HEK293T (cell line): Measurements from ENCODE around the gene VPS45.
A peak's percentile ranks its signal among the peaks of the same experiment; 100 is the strongest.
"Not testable (repeated sequence)": the region's sequence is repeated elsewhere in the genome, so short reads cannot be mapped to it uniquely, and the experiment has no call there.

Source experiments
- CTCF ChIA-PET: fragments of 350-600 bp; formaldehyde crosslinking; extraction: SDS; loops from one replicate; lab custom pipeline; 2021; ENCODE audit warnings: antibody characterized with exemption, inconsistent platforms; lab: Yijun Ruan, JAX
- POLR2A ChIA-PET: fragments of 350-600 bp; formaldehyde crosslinking; extraction: SDS; loops from one replicate; lab custom pipeline; 2020; ENCODE audit warnings: antibody characterized with exemption, inconsistent platforms; lab: Yijun Ruan, JAX
- DNase-seq: peaks from one replicate; pipeline ENCODE4 v3.0.0; 2012; ENCODE audit warnings: mixed read lengths; ENCODE audit errors: extremely low spot score
- ARNT ChIP-seq: fragments of 450-650 bp; IDR thresholded peaks from 2 replicates; pipeline ENCODE4 v1.6.1; 2017; ENCODE audit warnings: mild to moderate bottlenecking
- BHLHE40 ChIP-seq: fragments of 450-650 bp; IDR thresholded peaks from 2 replicates; pipeline ENCODE4 v1.6.1; 2016; ENCODE audit warnings: mild to moderate bottlenecking, moderate library complexity, borderline replicate concordance
- CTBP1 ChIP-seq: fragments of 450-650 bp; IDR thresholded peaks from 2 replicates; pipeline ENCODE4 v1.6.1; 2016; ENCODE audit warnings: borderline replicate concordance
- ELF4 ChIP-seq: fragments of 450-650 bp; IDR thresholded peaks from 2 replicates; pipeline ENCODE4 v1.6.1; 2017; ENCODE audit warnings: antibody characterized with exemption
- FOXA1 ChIP-seq: fragments of 450-650 bp; IDR thresholded peaks from 2 replicates; pipeline ENCODE4 v1.6.1; 2016; ENCODE audit warnings: mild to moderate bottlenecking
- FOXK2 ChIP-seq: fragments of 450-650 bp; IDR thresholded peaks from 2 replicates; pipeline ENCODE4 v1.6.1; 2016; ENCODE audit warnings: mild to moderate bottlenecking
- FOXM1 ChIP-seq: fragments of 450-650 bp; IDR thresholded peaks from 2 replicates; pipeline ENCODE4 v1.6.1; 2017; ENCODE audit warnings: mild to moderate bottlenecking, borderline replicate concordance
- HDGF ChIP-seq: fragments of 450-650 bp; IDR thresholded peaks from 2 replicates; pipeline ENCODE4 v1.6.1; 2017; ENCODE audit warnings: antibody characterized with exemption, borderline replicate concordance
- L3MBTL2 ChIP-seq: fragments of 450-650 bp; conservative IDR thresholded peaks from 2 replicates; pipeline ENCODE4 v1.6.1; 2016; ENCODE audit warnings: mild to moderate bottlenecking
- LEF1 ChIP-seq: fragments of 450-650 bp; IDR thresholded peaks from 2 replicates; pipeline ENCODE4 v1.6.1; 2017; ENCODE audit warnings: mild to moderate bottlenecking, borderline replicate concordance
- NFRKB ChIP-seq: fragments of 450-650 bp; IDR thresholded peaks from 2 replicates; pipeline ENCODE4 v1.6.1; 2016; ENCODE audit warnings: mild to moderate bottlenecking, moderate library complexity
- PKNOX1 ChIP-seq: fragments of 450-650 bp; IDR thresholded peaks from 2 replicates; pipeline ENCODE4 v1.6.1; 2016
- SP1 ChIP-seq: fragments of 450-650 bp; IDR thresholded peaks from 2 replicates; pipeline ENCODE4 v1.6.1; 2017
- SUZ12 ChIP-seq: fragments of 450-650 bp; IDR thresholded peaks from 2 replicates; pipeline ENCODE4 v1.6.1; 2016; ENCODE audit warnings: mild to moderate bottlenecking
- TARDBP ChIP-seq: fragments of 450-650 bp; IDR thresholded peaks from 2 replicates; pipeline ENCODE4 v1.6.1; 2016
- ZNF384 ChIP-seq: fragments of 450-650 bp; IDR thresholded peaks from 2 replicates; pipeline ENCODE4 v1.6.1; 2016

Gene VPS45

GRCh38 chr1:150138044-150138443 is 70.5 kb downstream of the VPS45 start:
- ChIA-PET CTCF (no interaction called here), POLR2A (no interaction called here)
- TF ChIP-seq SUZ12: no peak
- TF ChIP-seq L3MBTL2: no peak
- no peak for TF ChIP-seq FOXA1
- TF ChIP-seq FOXK2: no peak
- no peak for TF ChIP-seq HDGF
- no peak for DNase-seq

- DNase-seq: no peak
- no peak for TF ChIP-seq TARDBP
- no peak for TF ChIP-seq SP1
- TF ChIP-seq ARNT: no peak
- TF ChIP-seq PKNOX1: no peak
- TF ChIP-seq CTBP1: no peak
- no peak for TF ChIP-seq SUZ12
- no peak for TF ChIP-seq BHLHE40
- TF ChIP-seq HDGF: no peak
- no peak for TF ChIP-seq LEF1
- ChIA-PET CTCF (interaction anchor here (0.5 kb wide), 1 partner anchor 60 kb away, joined by 3 read pairs; no protein-coding TSS in a partner anchor), POLR2A (no interaction called here)
These were observed 73.9 kb downstream of the VPS45 start for GRCh38 chr1:150141452-150141851.

- ChIA-PET POLR2A (no interaction called here), CTCF (no interaction called here)
- TF ChIP-seq ARNT (no peak), HDGF (no peak), BHLHE40 (no peak), L3MBTL2 (no peak), NFRKB (no peak), LEF1 (no peak), SP1 (no peak), ELF4 (no peak), FOXA1 (no peak), CTBP1 (no peak), FOXK2 (no peak), FOXM1 (no peak), ZNF384 (no peak), PKNOX1 (no peak), TARDBP (no peak), SUZ12 (no peak)
- no peak for DNase-seq
These were observed 74.5 kb downstream of the VPS45 start for GRCh38 chr1:150142083-150142482.

GRCh38 chr1:150144606-150145005 is 77.0 kb downstream of the VPS45 start:
- TF ChIP-seq FOXM1 (no peak), SUZ12 (no peak)
- DNase-seq: no peak
- ChIA-PET POLR2A (no interaction called here), CTCF (no interaction called here)

- DNase-seq, CTCF ChIA-PET: not testable (repeated sequence)
- POLR2A ChIA-PET: interaction anchor here (0.6 kb wide), 1 partner anchor 247 kb away, joined by 3 read pairs; the partner anchor contains the start of gene BOLA1
These were observed 78.4 kb downstream of the VPS45 start for GRCh38 chr1:150146016-150146415.

- no peak for DNase-seq
- POLR2A ChIA-PET: no interaction called here
These were observed 79.4 kb downstream of the VPS45 start for GRCh38 chr1:150146849-150147542.

GRCh38 chr1:150148837-150149270 is 81.3 kb downstream of the VPS45 start:
- TF ChIP-seq FOXK2: no peak
- TF ChIP-seq PKNOX1: no peak
- no peak for TF ChIP-seq ARNT
- no peak for TF ChIP-seq HDGF
- TF ChIP-seq SP1: no peak
- no peak for TF ChIP-seq TARDBP
- DNase-seq: no peak
- CTCF ChIA-PET: no interaction called here
- POLR2A ChIA-PET: interaction anchor here (1.4 to 2.6 kb wide), 2 partner anchors 81 to 261 kb away, joined by 3 to 15 read pairs; partner anchors contain the start of gene VPS45

More at GRCh38 chr1:150146849-150147542, 79.4 kb downstream of the VPS45 start:
- CTCF ChIA-PET: interaction anchor here (1.0 kb wide), 1 partner anchor 19 kb away, joined by 3 read pairs; no protein-coding TSS in a partner anchor
- TF ChIP-seq PKNOX1: peak; percentile 34
- TF ChIP-seq LEF1: no peak
